Natural killer cell (primary cell): ENCODE data around the gene DCD. TPM values are rescaled to one million over a fixed set of nuclear protein-coding genes. Genes with fewer than 3 reads are reported as not detected.

ENCODE experiments used
- ATAC-seq, 3 donors: fragments of 150-1000 bp in 2 of 3; fragments of 200-7000 bp in 1 of 3; cut with Tn5 transposase; 1 replicate in 1 of 3; 2 replicates in 2 of 3; pipeline ENCODE4 v1.10.0; 2021; ENCODE audit warnings: mild to moderate bottlenecking in 2 of 3, moderate library complexity in 2 of 3
- DNase-seq, 2 donors: peaks; one replicate each; pipeline versions ENCODE4 v3.0.0 to v3.0.0-alpha.2; 2013 to 2021; ENCODE audit warnings: mixed read lengths in 1 of 2
- H3K27ac ChIP-seq: one replicate; pipeline ENCODE4 v1.5.1; 2013; ENCODE audit warnings: mild to moderate bottlenecking, low read length
- H3K27me3 ChIP-seq: one replicate; pipeline ENCODE4 v1.6.1; 2013; ENCODE audit warnings: low read length; ENCODE audit not compliant: control insufficient read depth, insufficient read depth
- H3K36me3 ChIP-seq: one replicate; pipeline ENCODE4 v1.6.1; 2013; ENCODE audit warnings: low read length; ENCODE audit not compliant: control insufficient read depth, insufficient read depth
- H3K4me1 ChIP-seq: one replicate; pipeline ENCODE4 v1.6.1; 2013; ENCODE audit warnings: low read length; ENCODE audit not compliant: control insufficient read depth, insufficient read depth
- H3K4me3 ChIP-seq: one replicate; pipeline ENCODE4 v1.5.1; 2013; ENCODE audit warnings: low read length
- H3K9me3 ChIP-seq: one replicate; pipeline ENCODE4 v1.6.1; 2013; ENCODE audit warnings: low read length; ENCODE audit not compliant: control insufficient read depth, insufficient read depth
- H3K27ac Mint-ChIP-seq, 2 donors: one replicate each; pipeline ENCODE4 v1.8.0; 2022; ENCODE audit warnings: mild to moderate bottlenecking in 2 of 2, mixed read lengths in 2 of 2, moderate library complexity in 1 of 2
- H3K27me3 Mint-ChIP-seq, 2 donors: one replicate each; pipeline ENCODE4 v1.8.0; 2022; ENCODE audit warnings: low read depth in 2 of 2, mixed read lengths in 2 of 2
- H3K36me3 Mint-ChIP-seq: one replicate; pipeline ENCODE4 v1.8.0; 2022; ENCODE audit warnings: mixed read lengths
- H3K4me1 Mint-ChIP-seq, 2 donors: one replicate each; pipeline ENCODE4 v1.8.0; 2022; ENCODE audit warnings: mixed read lengths in 2 of 2
- H3K4me3 Mint-ChIP-seq: one replicate; pipeline ENCODE4 v1.8.0; 2022; ENCODE audit warnings: mild to moderate bottlenecking, moderate library complexity, mixed read lengths
- H3K9me3 Mint-ChIP-seq, 2 donors: one replicate each; pipeline ENCODE4 v1.8.0; 2022; ENCODE audit warnings: mixed read lengths in 2 of 2
- WGBS: methylation state at CpG from one replicate; pipeline ENCODE4 v1.1.7; 2013; ENCODE audit warnings: missing lambda C conversion rate; ENCODE audit not compliant: insufficient coverage; 5-methylcytosine and 5-hydroxymethylcytosine counted together
- intact Hi-C: fragments of 100-400 bp; cut with micrococcal nuclease; formaldehyde crosslinking; loops from one replicate; pipeline ENCODE4 v1.14.2; 2022
- total RNA-seq, 4 donors: library from RNA; stranded (reverse); fragments of 120-200 nt in 1 of 4; gene quantifications; one replicate each; pipeline versions ENCODE4 v1.2.3 to v1.2.4, GENCODE V29; 2013 to 2022
- TF ChIP-seq, protein P1 (sequence below): fragments of 200-600 bp; IDR thresholded peaks from one replicate; pipeline ENCODE4 v1.8.0; 2022; ENCODE audit warnings: antibody characterized with exemption

DCD gene
- total RNA-seq, 3 donors from 2014 or later (not counting 1 experiment from before 2014, with no cell fraction given): not detected

DNA sequence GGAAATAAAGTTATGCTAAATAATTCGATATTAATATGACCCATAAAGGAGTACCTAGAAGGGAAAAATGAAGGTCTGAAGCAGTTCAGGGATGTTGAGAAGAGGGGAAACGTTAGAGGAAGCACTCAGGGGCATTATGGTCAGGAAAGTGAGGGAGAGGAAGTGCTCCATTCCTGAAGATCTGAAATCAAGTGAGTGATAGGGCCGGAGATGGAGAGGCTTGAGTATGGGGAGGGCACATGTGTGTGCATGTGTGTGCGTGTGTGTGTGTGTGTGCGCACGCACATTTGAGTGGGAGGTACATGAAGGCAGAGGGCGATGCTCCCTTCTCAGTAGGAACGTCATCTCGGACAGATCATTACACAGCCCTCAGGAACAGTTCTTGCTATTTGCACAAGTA is 4.9 kb upstream of the DCD start:
- no peak for ATAC-seq
- no peak for DNase-seq
- Histone ChIP-seq H3K36me3 (no peaks in the 10 kb centered on the region), H3K9me3 (no peaks in the 10 kb centered on the region), H3K4me1 (no peaks in the 10 kb centered on the region), H3K27me3 (no peaks in the 10 kb centered on the region), H3K4me3 (no peak overlapping the region), H3K27ac (no peak overlapping the region)
- Mint-ChIP-seq H3K4me1 (no peaks in the 10 kb centered on the region), H3K36me3 (no peaks in the 10 kb centered on the region), H3K27ac (no peak overlapping the region), H3K9me3 (no peaks in the 10 kb centered on the region), H3K27me3 (peaks cover 10 to 27% of the 10 kb centered on the region in 2 donors), H3K4me3 (no peak overlapping the region)
- WGBS: 73% methylated on average over 9 of the region's 9 CpGs
- TF ChIP-seq, protein P1, sequence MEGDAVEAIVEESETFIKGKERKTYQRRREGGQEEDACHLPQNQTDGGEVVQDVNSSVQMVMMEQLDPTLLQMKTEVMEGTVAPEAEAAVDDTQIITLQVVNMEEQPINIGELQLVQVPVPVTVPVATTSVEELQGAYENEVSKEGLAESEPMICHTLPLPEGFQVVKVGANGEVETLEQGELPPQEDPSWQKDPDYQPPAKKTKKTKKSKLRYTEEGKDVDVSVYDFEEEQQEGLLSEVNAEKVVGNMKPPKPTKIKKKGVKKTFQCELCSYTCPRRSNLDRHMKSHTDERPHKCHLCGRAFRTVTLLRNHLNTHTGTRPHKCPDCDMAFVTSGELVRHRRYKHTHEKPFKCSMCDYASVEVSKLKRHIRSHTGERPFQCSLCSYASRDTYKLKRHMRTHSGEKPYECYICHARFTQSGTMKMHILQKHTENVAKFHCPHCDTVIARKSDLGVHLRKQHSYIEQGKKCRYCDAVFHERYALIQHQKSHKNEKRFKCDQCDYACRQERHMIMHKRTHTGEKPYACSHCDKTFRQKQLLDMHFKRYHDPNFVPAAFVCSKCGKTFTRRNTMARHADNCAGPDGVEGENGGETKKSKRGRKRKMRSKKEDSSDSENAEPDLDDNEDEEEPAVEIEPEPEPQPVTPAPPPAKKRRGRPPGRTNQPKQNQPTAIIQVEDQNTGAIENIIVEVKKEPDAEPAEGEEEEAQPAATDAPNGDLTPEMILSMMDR: no peak
- intact Hi-C loops: no loop called here

DNA sequence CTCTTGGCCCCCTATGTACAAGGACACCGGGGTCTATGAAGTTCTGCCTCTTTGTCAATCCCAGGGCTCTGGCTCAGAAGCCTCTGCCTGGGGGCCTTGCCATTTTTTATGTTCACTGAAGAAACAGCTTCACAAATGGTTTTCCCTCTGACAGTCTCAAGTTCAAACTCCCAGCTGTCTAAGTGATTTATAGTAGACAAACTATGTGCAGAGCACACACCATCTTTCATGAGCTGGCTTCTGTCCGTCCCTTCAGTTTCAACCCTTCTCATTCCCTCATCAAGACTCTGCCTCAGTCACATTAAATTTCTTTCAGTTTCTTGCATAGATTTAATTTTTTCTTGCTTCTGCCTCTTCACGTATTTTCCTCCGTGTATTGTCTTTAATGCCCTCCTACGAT is 2.7 kb upstream of the DCD start:
- TF ChIP-seq, protein P1: no peak
- H3K4me3 ChIP-seq: no peak overlapping the region
- Mint-ChIP-seq H3K9me3 (no peaks in the 10 kb centered on the region), H3K27ac (no peak overlapping the region), H3K27me3 (peaks cover 26 to 48% of the 10 kb centered on the region in 2 donors), H3K36me3 (no peaks in the 10 kb centered on the region), H3K4me3 (no peak overlapping the region), H3K4me1 (no peaks in the 10 kb centered on the region)
- 89% methylated on average over 5 of the region's 5 CpGs for WGBS
- ATAC-seq (no peak), DNase-seq (no peak)
- intact Hi-C loops: no loop called here
- no peaks in the 10 kb centered on the region for H3K27me3 ChIP-seq
- no peaks in the 10 kb centered on the region for H3K36me3 ChIP-seq
- no peak overlapping the region for H3K27ac ChIP-seq
- no peaks in the 10 kb centered on the region for H3K4me1 ChIP-seq
- no peaks in the 10 kb centered on the region for H3K9me3 ChIP-seq

DNA sequence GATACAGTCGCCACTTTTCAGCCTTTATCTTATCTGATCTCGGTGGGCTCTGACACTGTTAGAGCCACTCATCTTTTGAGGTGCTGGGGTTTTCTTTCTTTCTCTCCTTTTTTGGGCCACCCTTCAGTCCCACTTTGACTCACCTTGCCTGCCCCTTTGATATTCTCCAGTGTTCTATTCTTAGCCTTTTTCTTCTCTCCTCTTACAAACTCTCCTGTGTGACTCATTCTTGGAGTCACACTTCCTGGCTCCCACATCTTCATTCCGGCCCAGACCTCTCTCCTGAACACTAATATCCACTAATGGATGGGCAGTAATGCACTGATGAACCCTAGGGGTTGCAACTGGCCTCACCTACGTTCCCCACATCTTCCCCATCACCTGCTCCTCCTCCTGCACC is 2.2 kb upstream of the DCD start:
- DNase-seq: no peak
- Histone ChIP-seq H3K4me1 (no peaks in the 10 kb centered on the region), H3K27ac (no peak overlapping the region), H3K9me3 (no peaks in the 10 kb centered on the region), H3K36me3 (no peaks in the 10 kb centered on the region), H3K4me3 (no peak overlapping the region), H3K27me3 (no peaks in the 10 kb centered on the region)
- intact Hi-C loops: no loop called here
- Mint-ChIP-seq H3K36me3 (no peaks in the 10 kb centered on the region), H3K27ac (no peak overlapping the region), H3K9me3 (no peaks in the 10 kb centered on the region), H3K4me1 (no peaks in the 10 kb centered on the region), H3K4me3 (no peak overlapping the region), H3K27me3 (peaks cover 26 to 53% of the 10 kb centered on the region in 2 donors)
- 66% methylated on average over 4 of the region's 4 CpGs for WGBS
- no peak for ATAC-seq
- TF ChIP-seq, protein P1: no peak

DNA sequence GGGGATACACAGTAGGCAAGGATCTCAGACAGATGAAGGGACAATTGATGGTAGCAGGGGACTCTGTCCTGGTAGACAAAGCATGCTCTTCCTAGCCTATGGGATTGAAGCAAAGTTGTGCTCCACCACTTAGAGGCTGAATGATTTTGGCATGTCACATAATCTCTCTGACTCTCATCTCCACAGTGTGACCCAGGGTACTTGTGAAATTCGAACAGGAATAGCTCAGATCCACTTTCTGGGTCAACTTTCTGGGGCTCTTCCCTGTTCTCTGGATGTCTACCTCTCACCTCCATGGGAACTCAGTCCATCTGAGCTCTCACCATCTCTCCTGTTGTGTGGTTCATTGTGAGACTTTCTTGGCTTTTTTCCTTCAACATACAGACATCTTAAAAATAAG is 1.7 kb upstream of the DCD start:
- Mint-ChIP-seq H3K27me3 (peaks cover 30 to 53% of the 10 kb centered on the region in 2 donors), H3K4me1 (no peaks in the 10 kb centered on the region)

More for the DNA sequence above, 1.7 kb upstream of the DCD start:
- H3K36me3 Mint-ChIP-seq: no peaks in the 10 kb centered on the region
- H3K9me3 ChIP-seq: no peaks in the 10 kb centered on the region
- ATAC-seq (no peak), DNase-seq (no peak)
- TF ChIP-seq, protein P1: no peak
- intact Hi-C loops: no loop called here
- H3K4me3 ChIP-seq: no peak overlapping the region
- H3K27me3 ChIP-seq: no peaks in the 10 kb centered on the region
- no peak overlapping the region for H3K4me3 Mint-ChIP-seq
- H3K9me3 Mint-ChIP-seq: no peaks in the 10 kb centered on the region
- no peak overlapping the region for H3K27ac ChIP-seq
- no peaks in the 10 kb centered on the region for H3K36me3 ChIP-seq
- H3K27ac Mint-ChIP-seq: no peak overlapping the region
- 61% methylated on average over 1 of the region's 1 CpG for WGBS
- no peaks in the 10 kb centered on the region for H3K4me1 ChIP-seq
